ENCODE results near the gene IFNL1. TPM values are rescaled to one million over a fixed set of nuclear protein-coding genes. Genes with fewer than 3 reads are reported as not detected.

IFNL1 gene
- total and polyA plus RNA-seq, 11 donors = not detected

DNA sequence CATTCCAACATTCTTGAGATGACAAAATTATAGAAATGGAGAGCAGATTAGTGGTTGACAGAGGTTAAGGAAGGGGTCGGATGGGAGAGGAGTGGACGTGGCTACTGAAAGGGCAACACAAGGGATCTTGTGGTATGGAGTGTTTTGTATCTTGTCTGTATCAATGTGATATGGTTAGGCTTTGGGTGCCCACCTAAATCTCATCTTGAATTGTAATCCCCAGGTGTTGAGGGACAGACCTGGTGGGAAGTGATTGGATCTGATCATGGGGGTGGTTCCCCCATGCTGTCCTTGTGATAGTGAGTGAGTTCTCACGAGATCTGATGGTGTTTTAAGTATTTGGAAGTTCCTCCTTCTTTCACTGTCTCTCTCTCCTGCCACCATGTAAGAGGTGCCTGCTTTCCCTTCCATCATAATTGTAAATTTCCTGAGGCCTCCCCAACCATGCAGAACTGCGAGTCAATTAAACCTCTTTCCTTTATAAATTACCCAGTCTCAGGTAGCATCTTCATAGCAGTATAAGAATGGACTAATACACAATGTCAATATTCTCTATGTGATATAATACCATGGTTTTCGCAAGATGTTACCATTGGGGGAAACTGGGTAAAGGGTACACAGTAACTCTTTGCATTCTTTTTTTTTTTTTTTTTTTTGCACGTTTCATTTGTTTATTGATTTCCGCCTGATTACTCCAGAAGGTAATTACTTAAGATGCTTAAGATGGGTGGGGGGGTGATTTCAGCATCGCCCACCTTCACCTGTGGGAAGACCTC is 42.6 kb upstream of the IFNL1 start:
- WGBS, 4 donors = 79 to 87% (median 85%) methylated on average over 8 of the region's 8 CpGs
- no peak for TF ChIP-seq POLR2A (IDR thresholded peaks at IDR 0.05)
- TF ChIP-seq, protein P1, sequence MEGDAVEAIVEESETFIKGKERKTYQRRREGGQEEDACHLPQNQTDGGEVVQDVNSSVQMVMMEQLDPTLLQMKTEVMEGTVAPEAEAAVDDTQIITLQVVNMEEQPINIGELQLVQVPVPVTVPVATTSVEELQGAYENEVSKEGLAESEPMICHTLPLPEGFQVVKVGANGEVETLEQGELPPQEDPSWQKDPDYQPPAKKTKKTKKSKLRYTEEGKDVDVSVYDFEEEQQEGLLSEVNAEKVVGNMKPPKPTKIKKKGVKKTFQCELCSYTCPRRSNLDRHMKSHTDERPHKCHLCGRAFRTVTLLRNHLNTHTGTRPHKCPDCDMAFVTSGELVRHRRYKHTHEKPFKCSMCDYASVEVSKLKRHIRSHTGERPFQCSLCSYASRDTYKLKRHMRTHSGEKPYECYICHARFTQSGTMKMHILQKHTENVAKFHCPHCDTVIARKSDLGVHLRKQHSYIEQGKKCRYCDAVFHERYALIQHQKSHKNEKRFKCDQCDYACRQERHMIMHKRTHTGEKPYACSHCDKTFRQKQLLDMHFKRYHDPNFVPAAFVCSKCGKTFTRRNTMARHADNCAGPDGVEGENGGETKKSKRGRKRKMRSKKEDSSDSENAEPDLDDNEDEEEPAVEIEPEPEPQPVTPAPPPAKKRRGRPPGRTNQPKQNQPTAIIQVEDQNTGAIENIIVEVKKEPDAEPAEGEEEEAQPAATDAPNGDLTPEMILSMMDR (IDR thresholded peaks at IDR 0.05) = no peak
- intact Hi-C loops (cut with DNase I) = no loop called here
- DNase-seq (no peak), ATAC-seq (no peak)
- Histone ChIP-seq H3K4me3 (no peak overlapping the region), H3K36me3 (no peaks in the 10 kb centered on the region), H3K4me1 (no peaks in the 10 kb centered on the region), H3K9me3 (peaks cover 0 to 8% (median 0%) of the 10 kb centered on the region in 12 donors), H3K27ac (no peak overlapping the region), H3K27me3 (peaks cover 9 to 81% (median 32%) of the 10 kb centered on the region in 9 donors)

DNA sequence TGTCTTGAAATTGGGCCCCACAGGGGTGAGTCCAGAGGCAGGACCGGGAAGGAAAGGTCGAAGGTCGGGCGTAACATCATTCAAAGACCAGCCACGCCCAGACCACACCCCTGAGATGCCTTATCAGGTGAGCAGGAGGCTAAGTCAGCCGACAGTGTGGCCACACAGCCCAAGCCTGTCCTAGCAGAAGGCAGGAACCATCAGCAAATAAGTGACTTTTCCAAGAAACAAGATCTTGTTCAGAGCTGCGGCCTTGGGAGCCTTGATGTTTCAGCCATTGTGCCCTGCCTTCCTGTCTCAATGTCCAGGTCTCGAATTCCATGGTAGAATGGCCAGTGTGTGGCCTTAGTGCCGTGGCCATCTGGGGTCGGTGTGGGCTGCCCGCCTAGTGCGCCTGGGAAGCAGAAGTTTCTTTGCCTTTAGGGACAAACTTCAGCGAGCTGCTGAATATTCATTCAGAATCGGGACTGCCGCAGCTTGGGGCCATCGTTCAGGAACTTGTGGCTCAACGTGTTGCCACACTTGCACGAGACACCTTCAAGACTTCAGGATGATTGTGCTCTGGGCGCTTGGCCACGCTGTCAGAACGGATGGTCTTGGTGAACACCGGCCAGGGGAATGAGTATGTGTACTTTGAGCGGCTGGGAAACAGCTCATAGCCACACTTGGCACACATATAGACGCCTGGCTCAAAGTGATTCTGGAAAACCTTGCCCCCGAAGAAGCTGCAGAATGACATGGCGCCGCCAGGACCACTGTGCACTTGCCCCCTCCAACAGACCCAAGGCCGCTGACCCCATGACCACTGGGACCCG is 41.5 kb upstream of the IFNL1 start:
- TF ChIP-seq POLR2A (IDR thresholded peaks at IDR 0.05) = no peak
- TF ChIP-seq, protein P1 (IDR thresholded peaks at IDR 0.05) = no peak

GRCh38 chr19:39257227-39257626 is 39.0 kb upstream of the IFNL1 start:
- no peaks in the 10 kb centered on the region for H3K4me1 ChIP-seq
- no peaks in the 10 kb centered on the region for H3K36me3 ChIP-seq
- H3K27me3 ChIP-seq = peaks cover 4 to 81% (median 29%) of the 10 kb centered on the region in 9 donors
- no peak overlapping the region for H3K27ac ChIP-seq
- intact Hi-C loops (cut with DNase I) = loop anchor here in 1 of 10 donors (5.0 kb wide), 1 partner anchor 800 kb away; no protein-coding TSS in a partner anchor
- H3K4me3 ChIP-seq = no peak overlapping the region
- H3K9me3 ChIP-seq = peaks cover 0 to 8% (median 0%) of the 10 kb centered on the region in 12 donors
- TF ChIP-seq, protein P1 (IDR thresholded peaks at IDR 0.05) = no peak
- TF ChIP-seq POLR2A (IDR thresholded peaks at IDR 0.05) = no peak
- DNase-seq (no peak), ATAC-seq (no peak)
- WGBS, 4 donors = 91 to 98% (median 94%) methylated on average over 4 of the region's 4 CpGs

More for the DNA sequence above, 41.5 kb upstream of the IFNL1 start:
- DNase-seq (no peak), ATAC-seq (no peak)
- WGBS, 4 donors = 79 to 85% (median 82%) methylated on average over 24 to 29 of the region's 29 CpGs
- Histone ChIP-seq H3K4me1 (no peaks in the 10 kb centered on the region), H3K9me3 (peaks cover 0 to 8% (median 0%) of the 10 kb centered on the region in 12 donors), H3K4me3 (no peak overlapping the region), H3K27ac (no peak overlapping the region), H3K36me3 (no peaks in the 10 kb centered on the region), H3K27me3 (peaks cover 5 to 79% (median 20%) of the 10 kb centered on the region in 9 donors)
- intact Hi-C loops (cut with DNase I) = loop anchor here in 1 of 10 donors (5.0 kb wide), 1 partner anchor 797 kb away; no protein-coding TSS in a partner anchor

- 80 to 86% (median 83%) methylated on average over 3 of the region's 3 CpGs for WGBS, 4 donors
- Histone ChIP-seq H3K4me3 (no peak overlapping the region), H3K4me1 (peaks cover 0 to 18% (median 0%) of the 10 kb centered on the region in 12 donors), H3K9me3 (peaks cover 0 to 7% (median 0%) of the 10 kb centered on the region in 12 donors), H3K27ac (no peak overlapping the region), H3K27me3 (peaks cover 29 to 90% (median 56%) of the 10 kb centered on the region in 9 donors), H3K36me3 (no peaks in the 10 kb centered on the region)
- intact Hi-C loops (cut with DNase I) = no loop called here
- TF ChIP-seq, protein P1 (IDR thresholded peaks at IDR 0.05) = no peak
- TF ChIP-seq POLR2A (IDR thresholded peaks at IDR 0.05) = no peak
- DNase-seq (no peak), ATAC-seq (no peak)
Measured at GRCh38 chr19:39261704-39262103, 34.5 kb upstream of the IFNL1 start.

All from heart left ventricle (tissue), 16 donors.